NCI-H82 (cell line): Measurements from ENCODE around the gene RUNX3.

ENCODE experiments used
- DNase-seq: peaks from one replicate; lab custom pipeline; 2025; lab: John Stamatoyannopoulos, UW

Gene RUNX3

DNA sequence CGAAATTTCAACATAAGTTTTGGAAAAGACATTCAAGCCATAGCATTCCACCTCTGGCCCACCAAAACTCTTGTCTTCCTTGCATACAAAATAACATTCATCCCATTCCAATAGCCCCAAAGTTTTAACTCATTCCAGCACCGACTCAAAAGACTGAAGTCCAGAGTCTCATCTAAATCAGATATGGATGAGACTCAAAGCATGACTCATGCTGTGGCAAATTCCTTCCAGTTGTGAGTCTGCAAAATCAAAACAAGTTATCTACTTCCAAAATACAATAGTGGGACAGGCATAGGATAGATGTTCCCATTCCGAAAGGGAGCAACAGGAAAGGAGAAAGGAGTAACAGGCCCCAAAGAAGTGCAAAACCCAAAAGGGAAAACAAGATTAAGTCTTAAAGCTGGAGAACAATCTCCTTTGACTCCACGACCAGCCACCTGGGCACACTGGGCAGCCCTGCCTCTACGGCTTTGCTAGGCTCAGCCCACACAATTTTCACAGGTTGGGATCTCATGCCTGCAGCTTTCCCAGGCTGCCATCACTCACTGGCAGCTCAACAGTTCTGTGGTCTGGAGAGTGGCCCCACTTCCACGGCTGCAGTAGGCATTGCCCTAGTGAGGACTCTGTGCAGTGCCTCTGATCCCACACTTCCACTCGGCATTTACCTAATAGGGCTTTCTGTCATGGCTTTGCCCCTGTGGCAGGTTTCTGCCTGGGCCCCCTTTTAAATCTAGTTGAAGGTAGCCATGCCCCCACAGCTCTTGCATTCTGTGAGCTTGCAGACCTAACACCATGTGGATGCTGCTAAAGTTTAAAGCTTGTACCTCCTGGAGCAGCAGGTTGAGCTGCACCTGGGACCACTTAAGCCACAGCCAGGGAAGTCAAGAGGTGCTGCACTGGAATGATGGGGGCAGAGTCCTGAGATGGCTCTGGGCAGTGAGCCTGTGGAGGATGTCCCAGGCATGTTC is 51.0 kb downstream of the RUNX3 start:
- no peak for DNase-seq

GRCh38 chr1:24878045-24878444 is 52.0 kb downstream of the RUNX3 start:
- no peak for DNase-seq

GRCh38 chr1:24875991-24876506 is 54.0 kb downstream of the RUNX3 start:
- DNase-seq: no peak

DNA sequence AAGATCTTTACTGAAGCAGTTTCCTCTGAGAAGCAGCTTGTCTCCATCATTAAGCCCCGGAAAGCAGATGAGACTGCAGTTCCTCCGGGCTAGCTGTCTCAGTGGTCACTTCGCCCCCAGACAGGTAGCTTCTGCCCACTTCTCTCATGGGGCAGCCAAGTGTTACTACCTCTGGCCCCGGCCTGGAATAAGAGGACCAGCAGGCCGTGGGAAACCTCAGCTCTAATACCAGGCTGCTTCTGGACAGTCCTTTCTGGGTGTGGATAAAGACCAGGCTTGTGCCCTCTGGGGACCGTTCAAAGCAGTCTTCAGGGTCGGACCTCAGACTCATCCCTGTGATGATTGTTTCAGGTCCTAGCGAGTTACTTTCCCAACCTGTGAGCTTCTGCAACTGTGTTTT is 54.8 kb downstream of the RUNX3 start:
- DNase-seq: no peak

DNA sequence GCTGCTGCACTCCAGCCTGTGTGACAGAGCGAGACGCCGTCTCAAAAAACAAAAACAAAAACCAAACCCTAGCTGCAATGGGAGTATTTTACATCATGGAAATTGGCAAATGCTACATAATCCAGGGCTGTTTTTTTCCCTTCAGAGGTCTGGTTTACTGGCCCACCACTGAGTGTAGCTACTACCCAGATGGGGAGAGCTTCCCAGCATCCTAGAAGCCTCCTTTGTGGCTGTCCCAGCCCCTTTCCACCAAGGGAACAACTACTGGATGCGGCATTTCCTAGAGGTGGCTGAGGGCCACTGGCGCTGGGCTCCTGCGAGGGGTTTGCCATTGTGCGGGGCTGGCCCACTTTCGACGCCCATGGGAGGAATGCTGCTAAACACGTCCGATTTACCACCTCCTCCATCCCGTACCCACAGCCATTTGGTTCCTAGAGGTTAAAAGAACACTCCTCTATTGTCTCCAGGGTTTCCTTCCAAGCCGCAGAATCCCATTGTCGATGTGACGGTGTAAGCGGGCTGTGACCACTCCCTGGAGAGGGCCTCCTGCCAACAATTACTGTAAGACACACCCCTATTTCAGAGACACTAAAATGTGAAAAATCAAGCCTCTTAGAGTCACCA is 55.4 kb downstream of the RUNX3 start:
- no peak for DNase-seq

- DNase-seq: no peak
Observed at GRCh38 chr1:24874056-24874455, 56.0 kb downstream of the RUNX3 start.

DNA sequence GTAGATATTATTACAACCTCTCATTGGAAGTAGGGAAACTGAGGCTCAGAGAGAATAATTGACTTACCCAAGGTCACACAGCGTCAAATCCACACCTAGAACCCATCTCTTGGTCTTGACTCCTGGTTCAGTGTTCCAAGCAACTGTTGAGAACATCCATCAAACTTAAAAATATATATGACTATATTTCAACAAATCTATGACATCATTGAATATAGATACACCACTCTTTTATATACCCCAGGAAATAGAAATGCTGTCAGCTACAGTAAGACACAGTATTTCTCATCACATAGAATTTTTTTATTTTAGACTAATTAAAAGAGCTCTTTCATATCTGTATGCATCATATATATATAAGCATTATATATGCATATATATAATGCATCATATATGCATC is 56.9 kb downstream of the RUNX3 start:
- no peak for DNase-seq

DNA sequence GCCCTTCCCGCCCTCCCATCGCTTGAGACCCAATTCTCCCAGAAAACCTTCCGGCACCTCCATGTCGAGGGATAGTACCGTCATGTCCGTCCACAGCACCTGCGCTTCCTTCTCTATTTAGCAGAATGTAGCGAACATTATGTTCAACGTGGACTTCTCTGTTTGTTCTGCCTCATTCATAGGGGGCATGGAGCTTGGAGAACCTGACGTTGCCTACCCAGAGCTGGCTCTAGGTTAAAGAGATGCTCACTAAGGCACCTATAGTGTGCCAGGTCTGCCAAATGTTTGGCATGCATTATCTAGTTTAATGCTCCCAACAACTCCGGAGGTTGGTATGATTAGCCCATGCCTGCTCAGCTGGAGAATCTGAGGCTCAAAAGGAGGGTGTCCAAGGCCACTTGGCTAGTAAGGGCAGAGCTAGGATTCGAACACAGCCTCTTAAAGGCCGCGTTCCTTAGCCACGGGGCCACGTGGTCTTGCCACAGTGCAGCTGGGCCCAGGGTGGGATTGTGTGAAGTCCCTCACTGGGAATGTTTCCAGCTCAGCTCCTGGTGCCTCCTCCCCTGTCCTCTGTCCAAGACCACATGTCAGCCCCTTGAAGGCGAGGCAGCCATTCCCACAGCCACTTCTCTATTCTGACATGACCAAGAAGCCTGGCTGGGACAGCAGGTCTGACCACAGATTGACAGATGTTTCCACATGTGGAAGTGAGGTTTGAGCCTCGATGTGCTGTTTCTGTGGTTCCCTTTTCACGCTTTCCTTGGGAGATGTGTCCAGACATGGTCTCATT is 57.8 kb downstream of the RUNX3 start:
- no peak for DNase-seq

DNA sequence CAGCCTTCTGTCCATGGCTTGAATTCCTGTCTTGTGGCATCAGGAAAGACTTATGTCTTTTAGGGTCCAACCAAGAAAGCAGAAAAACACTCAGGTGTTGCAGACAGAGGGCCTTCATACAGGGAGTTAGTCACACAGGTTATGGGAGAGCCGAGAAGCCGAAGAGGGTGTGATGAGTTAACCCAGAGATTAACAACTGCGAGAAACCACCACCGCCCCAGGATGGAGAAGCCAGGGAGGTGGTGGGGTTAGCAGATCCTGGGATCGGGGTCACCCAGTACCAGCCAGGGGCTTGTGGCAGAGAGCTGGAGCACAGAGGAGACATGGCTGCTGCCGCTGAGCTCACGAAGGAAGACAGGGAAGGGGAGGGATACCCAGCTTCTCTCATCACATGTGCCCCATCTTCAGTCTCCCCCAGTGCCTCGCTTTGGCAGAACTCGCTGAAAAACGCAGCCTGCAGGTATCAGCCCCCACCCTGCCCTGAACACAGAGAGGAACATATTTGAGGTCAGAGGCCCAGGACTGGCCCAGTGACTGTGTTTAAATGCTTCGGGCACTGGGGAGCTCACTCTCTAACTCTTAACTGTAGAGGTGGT is 58.7 kb downstream of the RUNX3 start:
- DNase-seq: no peak

- DNase-seq: no peak
Observed at GRCh38 chr1:24870551-24871195, 59.4 kb downstream of the RUNX3 start.

- no peak for DNase-seq
Observed at GRCh38 chr1:24868016-24868875, 61.8 kb downstream of the RUNX3 start.

DNA sequence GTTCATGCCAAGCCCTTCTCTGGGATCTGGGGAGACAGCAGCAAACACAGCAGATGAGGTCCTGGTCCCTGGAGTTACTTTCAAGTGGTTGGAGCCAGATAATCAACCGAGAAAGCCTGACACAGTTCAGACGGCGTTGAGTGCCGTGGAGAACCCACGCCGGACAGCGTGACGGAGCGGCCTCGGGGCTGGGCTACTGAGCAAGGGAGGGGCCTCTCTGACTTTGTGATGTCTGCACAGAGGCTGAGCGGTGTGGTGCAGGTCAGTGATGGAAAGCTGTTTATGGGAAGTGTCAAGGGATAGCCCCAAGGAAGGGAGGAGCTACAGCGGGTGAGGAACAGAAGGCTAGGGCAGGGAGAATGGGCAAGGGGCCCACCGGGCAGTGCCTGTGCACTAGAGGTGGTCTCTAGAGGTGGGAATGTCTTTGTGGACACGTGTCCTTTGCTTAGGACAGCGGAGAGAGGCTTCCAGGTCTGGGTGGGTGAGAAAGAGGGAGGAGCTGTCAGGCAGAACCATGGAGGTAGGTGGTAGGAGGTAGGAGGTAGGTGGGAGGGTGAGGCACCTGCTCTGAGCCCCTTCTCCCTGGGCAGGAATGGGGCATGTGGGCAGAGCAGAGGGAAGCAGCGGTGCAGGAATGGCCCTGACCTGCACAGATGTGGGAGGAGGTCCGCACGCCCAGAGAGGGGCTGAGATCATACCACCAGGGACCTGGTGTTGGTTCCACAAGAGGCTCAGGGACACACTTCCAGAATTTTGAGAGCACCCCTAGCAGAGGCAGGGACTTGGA is 62.8 kb downstream of the RUNX3 start:
- DNase-seq: no peak

DNA sequence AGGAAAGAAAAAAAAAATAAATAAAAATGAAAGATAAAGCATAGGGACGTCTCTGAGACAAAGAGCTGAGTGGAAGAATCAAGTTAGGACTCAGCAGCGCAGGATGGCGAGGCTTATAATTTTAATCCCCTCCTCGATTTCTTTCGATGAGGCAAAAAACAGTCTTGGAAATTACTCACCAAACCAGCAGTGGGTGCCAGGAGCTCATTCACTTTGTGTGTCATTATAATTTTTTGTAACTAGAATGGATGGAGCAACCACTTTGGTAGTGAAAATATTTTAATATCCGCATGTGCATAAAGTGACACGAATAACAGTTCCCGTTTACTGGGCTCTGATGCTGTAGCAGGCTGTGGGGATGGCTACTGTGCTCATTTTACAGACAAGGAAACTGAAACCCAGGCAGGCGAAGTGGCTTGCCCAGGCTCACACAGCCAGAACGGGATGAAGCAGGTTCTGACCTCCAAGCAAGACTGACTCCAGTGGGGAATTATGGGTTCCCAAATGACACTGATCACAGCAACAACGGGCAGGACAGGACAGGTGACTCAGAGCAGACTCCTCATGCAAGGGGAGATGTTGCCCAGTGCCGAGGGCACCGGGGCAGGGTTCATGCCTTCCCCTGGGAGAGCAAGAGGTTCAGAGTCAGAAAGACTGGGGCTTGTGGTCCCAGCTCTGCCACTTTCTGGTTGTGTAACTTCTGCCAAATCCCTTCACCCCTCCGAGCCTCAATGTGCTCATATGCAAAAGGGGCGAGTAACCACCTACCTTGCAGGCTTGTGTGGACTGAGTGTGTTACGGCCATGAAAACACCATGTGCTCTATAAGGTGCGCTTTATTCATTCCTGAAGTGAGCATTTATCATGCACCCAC is 63.6 kb downstream of the RUNX3 start:
- no peak for DNase-seq

- DNase-seq: no peak
Observed at GRCh38 chr1:24865587-24865986, 64.5 kb downstream of the RUNX3 start.

DNA sequence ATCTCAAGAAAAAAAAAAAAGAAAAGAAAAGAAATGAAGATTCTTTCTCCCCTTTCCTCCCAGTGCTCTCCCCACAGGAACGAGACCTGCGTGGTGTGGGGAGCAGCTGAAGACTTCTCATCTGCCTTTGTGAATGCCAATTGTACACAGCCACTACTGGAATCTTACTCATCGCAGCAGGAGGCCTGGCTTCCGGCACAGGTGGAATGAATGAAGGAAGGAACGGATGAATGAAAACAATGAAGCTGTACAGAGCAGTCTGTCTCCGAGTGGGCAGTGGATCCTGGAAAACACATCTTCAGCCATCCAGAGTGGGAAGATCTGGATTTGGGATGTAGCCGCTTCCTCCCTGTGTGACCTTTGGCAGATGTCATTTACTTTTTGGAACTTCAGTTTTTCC is 64.9 kb downstream of the RUNX3 start:
- DNase-seq: no peak

DNA sequence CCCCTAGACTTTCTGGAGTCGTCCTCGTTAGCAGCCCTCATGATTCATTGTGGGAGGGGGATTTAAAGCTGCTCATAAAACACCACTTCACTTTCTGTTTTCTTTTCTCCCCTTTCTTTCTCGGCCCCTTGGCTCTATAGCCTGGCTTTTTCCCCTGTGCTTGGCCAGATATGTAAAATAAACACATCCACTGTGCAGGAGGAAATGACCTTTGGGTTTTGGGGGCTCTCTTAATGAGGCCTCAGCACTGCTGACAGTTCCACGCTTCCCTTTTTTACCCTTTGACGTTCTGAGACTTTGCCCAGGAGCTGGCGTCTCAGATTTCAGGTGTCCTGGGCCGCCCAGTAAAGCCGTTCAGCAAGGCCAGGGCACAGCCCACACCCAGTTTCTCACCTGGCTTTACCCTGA is 65.7 kb downstream of the RUNX3 start:
- DNase-seq: no peak

GRCh38 chr1:24862775-24863483 is 67.1 kb downstream of the RUNX3 start:
- no peak for DNase-seq
